Peyer's patch (tissue), 4 donors: ENCODE measurements around the gene KDM4C. TPM values are rescaled to one million over a fixed set of nuclear protein-coding genes. Genes with fewer than 3 reads are reported as not detected.

Experiments
- DNase-seq, 3 donors: peaks; one replicate each; pipeline ENCODE4 v3.0.0-alpha.2; 2017 to 2019
- H3K27ac ChIP-seq, 4 donors: fragments of 200-600 bp; sonication (generic); one replicate each; pipeline ENCODE4 v1.5.1; 2016 to 2019
- H3K27me3 ChIP-seq, 2 donors: fragments of 200-600 bp; sonication (generic); one replicate each; pipeline ENCODE4 v1.5.1; 2019
- H3K36me3 ChIP-seq, 3 donors: fragments of 200-600 bp; sonication (generic); one replicate each; pipeline ENCODE4 v1.5.1; 2016 to 2019
- H3K4me1 ChIP-seq, 4 donors: fragments of 200-600 bp; sonication (generic); one replicate each; pipeline ENCODE4 v1.5.1; 2016 to 2019
- H3K4me3 ChIP-seq, 4 donors: fragments of 200-600 bp; sonication (generic); 1 replicate in 3 of 4; 2 replicates in 1 of 4; pipeline ENCODE4 v1.5.1; 2016 to 2019; ENCODE audit warnings: mild to moderate bottlenecking in 1 of 4
- H3K9me3 ChIP-seq, 4 donors: fragments of 200-600 bp; sonication (generic); one replicate each; pipeline ENCODE4 v1.5.1; 2016 to 2019; ENCODE audit warnings: mild to moderate bottlenecking in 1 of 4
- POLR2A ChIP-seq, 2 donors: fragments of 450-650 bp; IDR thresholded peaks; one replicate each; pipeline ENCODE4 v1.5.1; 2017; ENCODE audit warnings: antibody characterized with exemption in 2 of 2, mild to moderate bottlenecking in 2 of 2, moderate library complexity in 2 of 2
- total RNA-seq, 4 donors: library from RNA; depleted of rRNA; stranded (reverse); fragments of >200 nt; gene quantifications; one replicate each; pipeline ENCODE4 v1.1.0, GENCODE V29; 2016
- TF ChIP-seq, protein P1 (sequence below), 6 experiments: fragments of 450-650 bp in 4 of 6; fragments of 200-600 bp in 2 of 6; sonication (generic) in 1 of 6; IDR thresholded peaks; one replicate each; pipeline ENCODE4 v1.5.1; 2017 to 2019; ENCODE audit warnings: antibody characterized with exemption in 6 of 6, mild to moderate bottlenecking in 3 of 6, moderate library complexity in 1 of 6

Gene KDM4C
- total RNA-seq, 4 donors from 2014 or later: 90.7 to 125 (median 107) TPM

DNA sequence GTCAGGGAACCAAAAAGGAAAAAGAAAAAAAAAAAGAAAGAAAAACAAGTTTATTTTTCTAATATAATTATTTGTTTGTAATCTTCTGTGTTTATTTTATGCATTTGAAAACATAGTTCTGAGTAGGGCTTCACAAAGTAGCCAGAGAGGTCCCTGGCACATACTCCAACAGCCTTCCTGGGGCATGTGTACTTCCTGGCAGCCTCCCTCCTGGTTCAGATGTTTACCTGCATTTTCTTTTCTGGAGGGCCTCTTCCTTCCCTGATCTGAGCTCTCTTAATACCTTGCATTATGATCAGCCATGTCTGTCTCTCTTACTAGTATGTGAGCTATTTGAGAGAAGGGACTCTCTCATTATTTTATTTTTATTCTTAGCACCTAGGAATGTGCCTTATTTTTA lies 361.8 kb downstream of the KDM4C start:
- Histone ChIP-seq H3K36me3 (no peaks in the 10 kb centered on the region), H3K27ac (no peak overlapping the region), H3K4me1 (no peaks in the 10 kb centered on the region), H3K4me3 (no peak overlapping the region), H3K27me3 (no peaks in the 10 kb centered on the region), H3K9me3 (no peaks in the 10 kb centered on the region)
- DNase-seq: no peak
- no peak for TF ChIP-seq POLR2A (IDR thresholded peaks at IDR 0.05)
- TF ChIP-seq, protein P1, sequence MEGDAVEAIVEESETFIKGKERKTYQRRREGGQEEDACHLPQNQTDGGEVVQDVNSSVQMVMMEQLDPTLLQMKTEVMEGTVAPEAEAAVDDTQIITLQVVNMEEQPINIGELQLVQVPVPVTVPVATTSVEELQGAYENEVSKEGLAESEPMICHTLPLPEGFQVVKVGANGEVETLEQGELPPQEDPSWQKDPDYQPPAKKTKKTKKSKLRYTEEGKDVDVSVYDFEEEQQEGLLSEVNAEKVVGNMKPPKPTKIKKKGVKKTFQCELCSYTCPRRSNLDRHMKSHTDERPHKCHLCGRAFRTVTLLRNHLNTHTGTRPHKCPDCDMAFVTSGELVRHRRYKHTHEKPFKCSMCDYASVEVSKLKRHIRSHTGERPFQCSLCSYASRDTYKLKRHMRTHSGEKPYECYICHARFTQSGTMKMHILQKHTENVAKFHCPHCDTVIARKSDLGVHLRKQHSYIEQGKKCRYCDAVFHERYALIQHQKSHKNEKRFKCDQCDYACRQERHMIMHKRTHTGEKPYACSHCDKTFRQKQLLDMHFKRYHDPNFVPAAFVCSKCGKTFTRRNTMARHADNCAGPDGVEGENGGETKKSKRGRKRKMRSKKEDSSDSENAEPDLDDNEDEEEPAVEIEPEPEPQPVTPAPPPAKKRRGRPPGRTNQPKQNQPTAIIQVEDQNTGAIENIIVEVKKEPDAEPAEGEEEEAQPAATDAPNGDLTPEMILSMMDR (IDR thresholded peaks at IDR 0.05): no peak

DNA sequence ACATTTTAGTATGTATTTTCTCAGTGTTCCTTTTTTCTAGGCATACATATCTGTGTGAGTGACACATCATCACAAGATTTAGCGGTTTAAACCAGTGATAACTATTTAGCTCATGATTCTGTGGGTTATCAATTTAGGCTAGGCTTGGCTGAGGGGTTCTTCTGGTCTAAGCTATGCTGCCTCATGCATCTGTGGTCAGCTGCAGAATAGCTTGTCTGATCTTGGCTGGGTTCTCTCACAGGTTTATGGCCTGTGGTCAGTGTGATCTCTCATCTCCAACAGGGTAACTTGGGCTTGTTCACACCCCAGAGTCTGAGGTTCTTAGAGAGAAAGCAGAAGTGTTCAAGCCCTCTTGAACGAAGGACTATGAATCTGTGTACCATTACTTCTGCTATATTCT lies 363.3 kb downstream of the KDM4C start:
- H3K36me3 ChIP-seq: no peaks in the 10 kb centered on the region
- no peak overlapping the region for H3K4me3 ChIP-seq
- no peaks in the 10 kb centered on the region for H3K4me1 ChIP-seq
- no peak for DNase-seq
- TF ChIP-seq, protein P1 (IDR thresholded peaks at IDR 0.05): no peak
- no peak for TF ChIP-seq POLR2A (IDR thresholded peaks at IDR 0.05)
- H3K27ac ChIP-seq: no peak overlapping the region
- H3K27me3 ChIP-seq: no peaks in the 10 kb centered on the region
- H3K9me3 ChIP-seq: no peaks in the 10 kb centered on the region

DNA sequence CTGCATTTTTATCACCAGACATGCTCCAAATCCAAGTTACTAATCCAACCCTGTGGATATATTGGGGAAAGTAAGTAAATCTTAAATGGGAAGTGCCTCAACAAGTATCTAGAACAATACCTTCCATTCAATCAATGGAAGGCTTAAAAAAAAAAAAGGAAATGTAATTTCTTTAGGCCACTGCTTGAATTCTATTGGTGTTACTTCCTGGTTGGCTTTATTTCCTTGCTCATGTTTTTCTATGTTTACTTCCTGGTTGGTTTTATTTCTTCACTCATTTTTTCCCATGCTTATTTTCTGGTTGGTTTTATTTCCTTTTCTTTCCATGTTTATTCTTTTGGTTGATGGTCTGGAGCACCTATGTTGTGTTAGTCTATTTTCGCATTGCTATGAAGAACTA lies 363.9 kb downstream of the KDM4C start:
- H3K4me3 ChIP-seq: no peak overlapping the region
- H3K27me3 ChIP-seq: no peaks in the 10 kb centered on the region
- no peaks in the 10 kb centered on the region for H3K4me1 ChIP-seq
- H3K9me3 ChIP-seq: no peaks in the 10 kb centered on the region
- no peaks in the 10 kb centered on the region for H3K36me3 ChIP-seq
- no peak overlapping the region for H3K27ac ChIP-seq
- DNase-seq: no peak
- TF ChIP-seq, protein P1 (IDR thresholded peaks at IDR 0.05): no peak
- no peak for TF ChIP-seq POLR2A (IDR thresholded peaks at IDR 0.05)

DNA sequence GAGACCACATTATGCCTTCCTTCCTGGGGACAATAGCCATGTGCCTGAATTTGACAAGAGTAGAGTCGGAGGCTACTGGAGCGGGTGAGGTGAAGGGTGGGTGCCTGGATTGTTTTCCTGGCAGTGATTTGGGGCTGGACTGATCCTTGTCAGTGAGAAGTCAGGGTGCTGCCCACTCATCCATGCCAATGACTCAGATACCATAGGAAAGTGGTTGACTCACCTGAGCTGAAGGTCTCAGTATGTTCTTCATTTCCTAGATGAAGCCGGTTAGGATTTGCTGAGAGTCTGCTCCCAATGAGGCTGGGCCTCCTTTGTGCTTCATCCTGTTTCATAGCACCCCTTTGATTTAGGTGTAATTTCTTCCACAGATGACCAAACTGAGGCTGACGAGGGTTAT lies 366.0 kb downstream of the KDM4C start:
- no peaks in the 10 kb centered on the region for H3K4me1 ChIP-seq
- no peak overlapping the region for H3K4me3 ChIP-seq
- no peaks in the 10 kb centered on the region for H3K27me3 ChIP-seq
- no peak for DNase-seq
- H3K27ac ChIP-seq: no peak overlapping the region
- H3K9me3 ChIP-seq: no peaks in the 10 kb centered on the region
- no peaks in the 10 kb centered on the region for H3K36me3 ChIP-seq
- TF ChIP-seq, protein P1 (IDR thresholded peaks at IDR 0.05): no peak
- no peak for TF ChIP-seq POLR2A (IDR thresholded peaks at IDR 0.05)

DNA sequence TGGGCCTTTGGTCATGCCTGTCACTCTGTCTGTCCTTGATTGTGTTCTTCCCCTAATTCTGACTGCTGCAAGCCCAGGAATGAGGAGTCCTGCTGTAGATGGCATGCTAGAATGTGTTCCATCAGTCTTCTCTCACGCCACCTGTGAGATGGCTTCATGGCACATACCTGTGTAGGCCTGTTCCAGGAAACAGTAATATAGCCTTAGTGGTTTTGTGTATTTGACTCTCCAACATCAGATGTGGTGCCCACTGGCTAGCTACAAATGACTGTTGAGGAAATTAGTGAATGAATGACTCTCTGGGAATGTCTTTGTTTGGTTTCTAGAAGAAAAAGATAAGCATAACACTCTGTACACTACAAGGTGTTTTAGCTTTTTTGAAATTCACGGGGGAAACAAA lies 367.5 kb downstream of the KDM4C start:
- TF ChIP-seq POLR2A (IDR thresholded peaks at IDR 0.05): no peak
- TF ChIP-seq, protein P1 (IDR thresholded peaks at IDR 0.05): no peak
- H3K27me3 ChIP-seq: no peaks in the 10 kb centered on the region
- H3K36me3 ChIP-seq: peaks cover 0 to 9% (median 6%) of the 10 kb centered on the region in 3 donors
- no peak for DNase-seq
- no peak overlapping the region for H3K4me3 ChIP-seq
- no peaks in the 10 kb centered on the region for H3K4me1 ChIP-seq
- no peak overlapping the region for H3K27ac ChIP-seq
- no peaks in the 10 kb centered on the region for H3K9me3 ChIP-seq

DNA sequence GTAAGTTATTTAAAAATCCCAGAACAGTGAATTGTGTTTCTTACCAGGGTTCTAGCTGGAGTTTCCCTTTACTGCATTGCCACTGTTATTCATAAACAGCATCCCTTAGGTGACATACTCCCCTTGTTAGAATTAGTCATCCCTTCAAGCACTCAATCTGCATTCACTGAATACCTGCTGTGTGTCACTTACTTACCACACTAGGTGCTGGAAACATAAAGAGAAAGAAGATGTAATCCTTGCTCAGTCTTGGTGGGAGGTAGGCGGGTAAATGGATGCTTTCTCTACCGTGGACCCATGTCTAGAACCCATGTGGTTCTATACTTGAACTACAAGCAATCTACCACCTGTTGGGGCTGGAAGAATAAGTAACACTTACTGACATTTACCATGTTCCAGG lies 371.6 kb downstream of the KDM4C start:
- H3K27ac ChIP-seq: no peak overlapping the region
- H3K4me1 ChIP-seq: no peaks in the 10 kb centered on the region
- no peak overlapping the region for H3K4me3 ChIP-seq
- peaks cover 0 to 20% (median 6%) of the 10 kb centered on the region in 3 donors for H3K36me3 ChIP-seq
- no peaks in the 10 kb centered on the region for H3K27me3 ChIP-seq
- DNase-seq: no peak
- TF ChIP-seq POLR2A (IDR thresholded peaks at IDR 0.05): no peak
- TF ChIP-seq, protein P1 (IDR thresholded peaks at IDR 0.05): no peak
- no peaks in the 10 kb centered on the region for H3K9me3 ChIP-seq
